Measurements from ENCODE around the gene CEP89.
"Not testable (repeated sequence)": the region's sequence is repeated elsewhere in the genome, so short reads cannot be mapped to it uniquely, and the experiment has no call there.

GRCh38 chr19:32833388-32833787 is 138.4 kb downstream of the CEP89 start:
- TF ChIP-seq, protein P1, sequence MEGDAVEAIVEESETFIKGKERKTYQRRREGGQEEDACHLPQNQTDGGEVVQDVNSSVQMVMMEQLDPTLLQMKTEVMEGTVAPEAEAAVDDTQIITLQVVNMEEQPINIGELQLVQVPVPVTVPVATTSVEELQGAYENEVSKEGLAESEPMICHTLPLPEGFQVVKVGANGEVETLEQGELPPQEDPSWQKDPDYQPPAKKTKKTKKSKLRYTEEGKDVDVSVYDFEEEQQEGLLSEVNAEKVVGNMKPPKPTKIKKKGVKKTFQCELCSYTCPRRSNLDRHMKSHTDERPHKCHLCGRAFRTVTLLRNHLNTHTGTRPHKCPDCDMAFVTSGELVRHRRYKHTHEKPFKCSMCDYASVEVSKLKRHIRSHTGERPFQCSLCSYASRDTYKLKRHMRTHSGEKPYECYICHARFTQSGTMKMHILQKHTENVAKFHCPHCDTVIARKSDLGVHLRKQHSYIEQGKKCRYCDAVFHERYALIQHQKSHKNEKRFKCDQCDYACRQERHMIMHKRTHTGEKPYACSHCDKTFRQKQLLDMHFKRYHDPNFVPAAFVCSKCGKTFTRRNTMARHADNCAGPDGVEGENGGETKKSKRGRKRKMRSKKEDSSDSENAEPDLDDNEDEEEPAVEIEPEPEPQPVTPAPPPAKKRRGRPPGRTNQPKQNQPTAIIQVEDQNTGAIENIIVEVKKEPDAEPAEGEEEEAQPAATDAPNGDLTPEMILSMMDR (IDR thresholded peaks at IDR 0.05; ENCODE audit: low read length): not testable (repeated sequence)
- not testable (repeated sequence) for TF ChIP-seq EZH2 (IDR thresholded peaks at IDR 0.05; ENCODE audit: borderline replicate concordance, low read length)
